Calu3 (cell line): ENCODE data around the gene GALK2. TPM values are rescaled to one million over a fixed set of nuclear protein-coding genes. Genes with fewer than 3 reads are reported as not detected.

Experiments used
- BruUV-seq: library from RNA; stranded (reverse); fragments of 400-500 nt; replicated peaks from 2 replicates; lab custom pipeline; 2021; lab: Mats Ljungman, UMichigan
- CTCF ChIA-PET: fragments of 300-600 bp; sonication (Branson Sonifier 250); formaldehyde crosslinking; loops from one replicate; lab custom pipeline; 2022; ENCODE audit warnings: antibody characterized with exemption; lab: Charles Lee
- DNase-seq: peaks from one replicate; pipeline ENCODE4 v3.0.0; 2022
- H3K27ac Mint-ChIP-seq: one replicate; pipeline ENCODE4 v1.8.0; 2022; ENCODE audit warnings: mixed read lengths; ENCODE audit not compliant: unreplicated experiment
- H3K27me3 Mint-ChIP-seq: one replicate; pipeline ENCODE4 v1.8.0; 2022; ENCODE audit warnings: mixed read lengths; ENCODE audit not compliant: unreplicated experiment
- H3K36me3 Mint-ChIP-seq: one replicate; pipeline ENCODE4 v1.8.0; 2022; ENCODE audit warnings: mild to moderate bottlenecking, moderate library complexity, mixed read lengths; ENCODE audit not compliant: insufficient read depth, unreplicated experiment
- H3K4me1 Mint-ChIP-seq: one replicate; pipeline ENCODE4 v1.8.0; 2022; ENCODE audit warnings: mild to moderate bottlenecking, low read depth, mixed read lengths; ENCODE audit not compliant: unreplicated experiment
- H3K4me3 Mint-ChIP-seq: one replicate; pipeline ENCODE4 v1.8.0; 2022; ENCODE audit warnings: mild to moderate bottlenecking, low read depth, moderate library complexity, mixed read lengths; ENCODE audit not compliant: unreplicated experiment
- H3K9me3 Mint-ChIP-seq: one replicate; pipeline ENCODE4 v1.8.0; 2022; ENCODE audit warnings: low read depth, mixed read lengths; ENCODE audit not compliant: unreplicated experiment
- intact Hi-C: fragments of 100-400 bp; cut with micrococcal nuclease; formaldehyde crosslinking; loops from one replicate; pipeline ENCODE4 v1.10.0; 2022; ENCODE audit not compliant: unreplicated experiment
- total RNA-seq: library from RNA; stranded (reverse); gene quantifications from 2 replicates; pipeline ENCODE4 v1.2.3, GENCODE V29; 2022
- TF ChIP-seq, protein P1 (sequence below): fragments of 200-600 bp; IDR thresholded peaks from one replicate; pipeline ENCODE4 v1.8.0; 2022; ENCODE audit warnings: antibody characterized with exemption; ENCODE audit not compliant: unreplicated experiment

The GALK2 gene
- total RNA-seq, 1 experiment from 2014 or later: 48.3 TPM

DNA sequence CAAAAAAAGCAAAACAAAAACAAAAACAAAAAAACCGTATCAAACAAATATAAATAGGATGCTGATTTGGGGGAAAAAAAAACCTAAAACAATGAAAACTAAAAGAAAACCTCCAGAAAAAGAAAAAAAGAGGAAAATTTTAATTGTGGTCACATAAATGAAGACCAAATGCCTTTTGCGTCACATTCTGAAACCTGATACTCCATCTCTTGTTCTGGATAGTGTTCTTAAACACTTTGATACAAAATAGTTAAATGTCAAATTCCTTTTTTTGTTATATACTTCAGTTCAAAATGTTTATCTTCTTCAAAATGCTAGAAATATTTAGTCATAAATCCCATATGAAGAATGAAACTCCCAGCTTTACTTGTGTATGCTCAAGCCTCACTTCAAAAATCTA lies 45.7 kb upstream of the GALK2 start:
- no TSS peak for BruUV-seq
- intact Hi-C loops: no loop called here
- H3K4me3 Mint-ChIP-seq: no peak overlapping the region
- no peak for DNase-seq
- CTCF ChIA-PET: no interaction called here
- H3K27ac Mint-ChIP-seq: no peak overlapping the region
- peaks cover 12% of the 10 kb centered on the region for H3K36me3 Mint-ChIP-seq
- TF ChIP-seq, protein P1, sequence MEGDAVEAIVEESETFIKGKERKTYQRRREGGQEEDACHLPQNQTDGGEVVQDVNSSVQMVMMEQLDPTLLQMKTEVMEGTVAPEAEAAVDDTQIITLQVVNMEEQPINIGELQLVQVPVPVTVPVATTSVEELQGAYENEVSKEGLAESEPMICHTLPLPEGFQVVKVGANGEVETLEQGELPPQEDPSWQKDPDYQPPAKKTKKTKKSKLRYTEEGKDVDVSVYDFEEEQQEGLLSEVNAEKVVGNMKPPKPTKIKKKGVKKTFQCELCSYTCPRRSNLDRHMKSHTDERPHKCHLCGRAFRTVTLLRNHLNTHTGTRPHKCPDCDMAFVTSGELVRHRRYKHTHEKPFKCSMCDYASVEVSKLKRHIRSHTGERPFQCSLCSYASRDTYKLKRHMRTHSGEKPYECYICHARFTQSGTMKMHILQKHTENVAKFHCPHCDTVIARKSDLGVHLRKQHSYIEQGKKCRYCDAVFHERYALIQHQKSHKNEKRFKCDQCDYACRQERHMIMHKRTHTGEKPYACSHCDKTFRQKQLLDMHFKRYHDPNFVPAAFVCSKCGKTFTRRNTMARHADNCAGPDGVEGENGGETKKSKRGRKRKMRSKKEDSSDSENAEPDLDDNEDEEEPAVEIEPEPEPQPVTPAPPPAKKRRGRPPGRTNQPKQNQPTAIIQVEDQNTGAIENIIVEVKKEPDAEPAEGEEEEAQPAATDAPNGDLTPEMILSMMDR: no peak
- no peaks in the 10 kb centered on the region for H3K9me3 Mint-ChIP-seq
- no peaks in the 10 kb centered on the region for H3K27me3 Mint-ChIP-seq
- H3K4me1 Mint-ChIP-seq: no peaks in the 10 kb centered on the region

DNA sequence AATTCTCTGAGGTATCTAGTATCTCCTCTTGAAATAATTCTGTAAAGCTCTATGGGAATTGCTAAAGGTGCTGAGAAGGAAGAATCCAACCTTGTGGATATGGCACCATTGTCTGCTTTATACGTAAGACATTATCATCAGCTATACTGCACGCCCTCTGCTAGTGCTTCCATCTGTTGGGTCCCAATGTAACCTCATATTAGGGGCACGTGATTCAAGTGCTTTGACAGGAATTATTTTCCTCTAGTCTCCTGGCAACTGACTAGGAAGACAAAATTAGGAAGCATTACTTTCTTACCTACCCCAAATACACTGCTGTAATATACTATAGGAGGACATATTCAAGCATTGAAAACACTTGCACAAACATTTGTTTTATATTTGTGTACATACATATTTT lies 38.6 kb upstream of the GALK2 start:
- Mint-ChIP-seq H3K4me3 (no peak overlapping the region), H3K27me3 (no peaks in the 10 kb centered on the region), H3K27ac (no peak overlapping the region), H3K9me3 (no peaks in the 10 kb centered on the region), H3K4me1 (peaks cover 15% of the 10 kb centered on the region), H3K36me3 (peaks cover 35% of the 10 kb centered on the region)
- no peak for DNase-seq
- CTCF ChIA-PET: no interaction called here
- intact Hi-C loops: no loop called here
- BruUV-seq: no TSS peak
- TF ChIP-seq, protein P1: no peak

DNA sequence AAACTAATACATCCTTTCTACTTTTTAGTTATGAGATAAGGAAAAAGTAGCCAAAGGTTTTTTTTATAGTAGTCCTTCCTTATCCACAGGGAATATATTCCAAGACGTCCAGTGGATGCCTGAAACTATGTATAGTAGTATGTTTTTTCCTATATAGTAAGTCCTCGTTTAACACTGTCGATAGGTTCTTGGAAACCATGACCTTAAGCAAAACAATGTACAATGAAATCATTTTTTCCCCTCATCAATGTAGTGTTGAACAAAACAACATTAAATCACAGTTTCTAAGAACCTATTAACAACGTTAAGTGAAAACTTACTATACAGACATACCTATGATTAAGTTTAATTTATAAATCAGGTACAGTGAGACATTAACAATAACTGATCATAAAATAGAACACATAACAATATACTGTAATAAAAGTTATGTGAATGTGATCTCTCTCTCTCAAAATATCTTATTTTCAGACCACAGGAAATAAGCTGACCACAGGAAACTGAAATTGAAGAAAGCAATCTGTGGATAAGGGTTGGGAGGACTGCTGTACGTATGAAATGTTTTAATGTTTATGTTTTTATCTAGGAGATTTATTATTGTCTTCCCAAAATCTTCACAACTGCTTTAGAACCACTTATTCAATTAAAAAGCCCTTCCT lies 35.2 kb upstream of the GALK2 start:
- TF ChIP-seq, protein P1: no peak
- CTCF ChIA-PET: no interaction called here

DNA sequence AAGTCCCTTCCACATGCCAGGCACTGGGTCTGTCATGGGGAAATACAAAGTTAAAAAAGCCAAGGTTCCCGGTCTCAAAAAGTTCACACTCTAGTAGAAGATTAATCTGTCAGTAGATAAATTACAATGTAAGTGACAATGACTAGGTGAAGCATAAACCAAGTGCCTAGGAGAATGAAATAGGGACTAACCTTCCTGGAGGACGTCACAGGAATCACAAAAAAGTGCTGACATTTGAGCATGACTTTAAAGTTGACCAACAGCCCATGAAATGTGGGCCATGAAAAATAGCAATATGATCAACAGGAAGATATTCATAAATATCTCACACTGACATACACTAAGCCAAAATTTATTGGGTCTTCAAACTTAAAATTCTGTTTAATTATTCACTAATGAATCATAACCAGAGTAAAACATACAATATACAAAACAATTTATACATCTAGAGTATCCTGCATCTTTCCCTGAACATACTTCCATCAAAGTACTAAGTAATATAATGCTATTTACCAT lies 34.6 kb upstream of the GALK2 start:
- intact Hi-C loops: loop anchor here (1.0 to 5.0 kb wide), 2 partner anchors 35 to 268 kb away; partner anchors contain the start of gene GALK2

More for the DNA sequence above, 35.2 kb upstream of the GALK2 start:
- DNase-seq: no peak
- Mint-ChIP-seq H3K9me3 (no peaks in the 10 kb centered on the region), H3K36me3 (peaks cover 33% of the 10 kb centered on the region), H3K4me3 (peak overlapping the region; percentile 46), H3K4me1 (peaks cover 15% of the 10 kb centered on the region), H3K27ac (peak overlapping the region; percentile 83), H3K27me3 (no peaks in the 10 kb centered on the region)
- intact Hi-C loops: loop anchor here (1.0 to 5.0 kb wide), 2 partner anchors 35 to 268 kb away; partner anchors contain the start of gene GALK2
- no TSS peak for BruUV-seq

More for the DNA sequence above, 34.6 kb upstream of the GALK2 start:
- Mint-ChIP-seq H3K36me3 (peaks cover 30% of the 10 kb centered on the region), H3K27ac (peak overlapping the region; percentile 83), H3K4me1 (peaks cover 15% of the 10 kb centered on the region), H3K4me3 (peak overlapping the region; percentile 46), H3K9me3 (no peaks in the 10 kb centered on the region), H3K27me3 (no peaks in the 10 kb centered on the region)
- no TSS peak for BruUV-seq
- no peak for DNase-seq
- TF ChIP-seq, protein P1: no peak
- CTCF ChIA-PET: no interaction called here
